MCF 10A (cell line): ENCODE data around the gene CRB1. TPM values are rescaled to one million over a fixed set of nuclear protein-coding genes. Genes with fewer than 3 reads are reported as not detected.

ENCODE experiments used
- BruUV-seq: library from RNA; stranded (reverse); fragments of 400-500 nt; replicated peaks from 2 replicates; lab custom pipeline; 2021; lab: Mats Ljungman, UMichigan
- CTCF ChIA-PET: fragments of 300-600 bp; sonication (Branson Sonifier 250); formaldehyde crosslinking; extraction: SDS; loops from one replicate; lab custom pipeline; 2021; ENCODE audit warnings: antibody characterized with exemption, inconsistent platforms; lab: Yijun Ruan, JAX
- POLR2A ChIA-PET: fragments of 300-600, 350-650 bp; sonication (Branson Sonifier 250); formaldehyde crosslinking; extraction: SDS; loops from one replicate; lab custom pipeline; 2020; ENCODE audit warnings: antibody characterized with exemption, inconsistent platforms; lab: Yijun Ruan, JAX
- DNase-seq: peaks from one replicate; pipeline ENCODE4 v3.0.0-alpha.2; 2018; ENCODE audit not compliant: unreplicated experiment
- H3K27ac Mint-ChIP-seq: one replicate; pipeline ENCODE4 v1.8.0; 2022; ENCODE audit warnings: mild to moderate bottlenecking, low read depth, mixed read lengths; ENCODE audit not compliant: unreplicated experiment
- H3K27me3 Mint-ChIP-seq: one replicate; pipeline ENCODE4 v1.8.0; 2022; ENCODE audit warnings: mixed read lengths; ENCODE audit not compliant: insufficient read depth, unreplicated experiment
- H3K36me3 Mint-ChIP-seq: one replicate; pipeline ENCODE4 v1.8.0; 2022; ENCODE audit warnings: mild to moderate bottlenecking, moderate library complexity, mixed read lengths; ENCODE audit not compliant: insufficient read depth, unreplicated experiment
- H3K4me1 Mint-ChIP-seq: one replicate; pipeline ENCODE4 v1.8.0; 2022; ENCODE audit warnings: mixed read lengths; ENCODE audit not compliant: insufficient read depth, unreplicated experiment
- H3K4me3 Mint-ChIP-seq: one replicate; pipeline ENCODE4 v1.8.0; 2022; ENCODE audit warnings: mild to moderate bottlenecking, moderate library complexity, mixed read lengths; ENCODE audit not compliant: unreplicated experiment
- H3K9me3 Mint-ChIP-seq: one replicate; pipeline ENCODE4 v1.8.0; 2022; ENCODE audit warnings: mixed read lengths; ENCODE audit not compliant: unreplicated experiment
- CTCF ChIP-seq: fragments of 200-600 bp; IDR thresholded peaks from one replicate; pipeline ENCODE4 v1.8.0; 2022; ENCODE audit warnings: antibody characterized with exemption, mild to moderate bottlenecking; ENCODE audit not compliant: unreplicated experiment
- intact Hi-C: fragments of 100-400 bp; cut with micrococcal nuclease; formaldehyde crosslinking; loops from 2 replicates; pipeline ENCODE4 v1.14.1; 2022
- total RNA-seq: library from RNA; stranded (reverse); gene quantifications from 2 replicates; pipeline ENCODE4 v1.2.3, GENCODE V29; 2022

Gene CRB1
- total RNA-seq, 1 experiment from 2014 or later: 0.65 TPM

GRCh38 chr1:197314682-197315081 lies 46.6 kb downstream of the CRB1 start:
- Mint-ChIP-seq H3K9me3 (peaks cover 5% of the 10 kb centered on the region), H3K27ac (no peak overlapping the region), H3K36me3 (no peaks in the 10 kb centered on the region), H3K4me1 (no peaks in the 10 kb centered on the region), H3K27me3 (no peaks in the 10 kb centered on the region), H3K4me3 (no peak overlapping the region)
- DNase-seq: no peak
- intact Hi-C loops: no loop called here
- ChIA-PET POLR2A (interaction anchor here (1.2 kb wide), 1 partner anchor 9 kb away, joined by 4 read pairs; no protein-coding TSS in a partner anchor), CTCF (interaction anchor here (0.6 to 1.8 kb wide), 5 partner anchors 11 to 819 kb away, joined by 3 to 8 read pairs (median 4); no protein-coding TSS in a partner anchor)
- TF ChIP-seq CTCF: no peak
- no TSS peak for BruUV-seq

GRCh38 chr1:197319631-197320030 lies 51.6 kb downstream of the CRB1 start:
- H3K27ac Mint-ChIP-seq: no peak overlapping the region
- H3K27me3 Mint-ChIP-seq: no peaks in the 10 kb centered on the region
- CTCF ChIA-PET: no interaction called here
- peaks cover 5% of the 10 kb centered on the region for H3K9me3 Mint-ChIP-seq
- no peaks in the 10 kb centered on the region for H3K36me3 Mint-ChIP-seq
- intact Hi-C loops: loop anchor here (10.0 kb wide), 1 partner anchor 205 kb away; no protein-coding TSS in a partner anchor
- no peak overlapping the region for H3K4me3 Mint-ChIP-seq
- peaks cover 13% of the 10 kb centered on the region for H3K4me1 Mint-ChIP-seq
- DNase-seq: no peak
- POLR2A ChIA-PET: interaction anchor here (0.7 to 1.0 kb wide), 2 partner anchors 23 to 34 kb away, joined by 3 read pairs; no protein-coding TSS in a partner anchor
- BruUV-seq: no TSS peak
- no peak for TF ChIP-seq CTCF

GRCh38 chr1:197320991-197321531 lies 53.0 kb downstream of the CRB1 start:
- CTCF ChIA-PET: interaction anchor here (0.7 to 3.4 kb wide), 3 partner anchors 36 to 294 kb away, joined by 4 to 14 read pairs (median 4); no protein-coding TSS in a partner anchor

More at GRCh38 chr1:197320991-197321531, 53.0 kb downstream of the CRB1 start:
- H3K27me3 Mint-ChIP-seq: no peaks in the 10 kb centered on the region
- H3K4me3 Mint-ChIP-seq: no peak overlapping the region
- peaks cover 5% of the 10 kb centered on the region for H3K9me3 Mint-ChIP-seq
- intact Hi-C loops: loop anchor here (10.0 kb wide), 1 partner anchor 204 kb away; no protein-coding TSS in a partner anchor
- DNase-seq: peak; percentile 38
- TF ChIP-seq CTCF: no peak
- H3K4me1 Mint-ChIP-seq: peaks cover 13% of the 10 kb centered on the region
- no peaks in the 10 kb centered on the region for H3K36me3 Mint-ChIP-seq
- H3K27ac Mint-ChIP-seq: peak overlapping the region; percentile 77
- BruUV-seq: no TSS peak
- POLR2A ChIA-PET: interaction anchor here (0.6 kb wide), 1 partner anchor 32 kb away, joined by 4 read pairs; no protein-coding TSS in a partner anchor
